HG03103 (cell line): Measurements from ENCODE around the gene RPL38.

Experiments
- ATAC-seq: cut with Tn5 transposase; IDR thresholded peaks from one replicate; pipeline ENCODE4 v1.9.1; 2021; ENCODE audit warnings: low read depth; ENCODE audit not compliant: unreplicated experiment

The RPL38 gene

GRCh38 chr17:74203439-74204240 is at the start of gene RPL38:
Gene RPL38 (plus strand): TSS chr17:74203678. CDS start chr17:74203956, 278 bp downstream.
- ATAC-seq = peak; percentile 66

- ATAC-seq = no peak
Measured at GRCh38 chr17:74153821-74154430, 49.6 kb upstream of the RPL38 start.

GRCh38 chr17:74156878-74157277 is 46.6 kb upstream of the RPL38 start:
- ATAC-seq = no peak

- ATAC-seq = no peak
Measured at GRCh38 chr17:74157366-74157765, 46.1 kb upstream of the RPL38 start.

- no peak for ATAC-seq
Measured at GRCh38 chr17:74158761-74159160, 44.7 kb upstream of the RPL38 start.

GRCh38 chr17:74159226-74159840 is 44.1 kb upstream of the RPL38 start:
- no peak for ATAC-seq

- ATAC-seq = no peak
Measured at GRCh38 chr17:74160656-74161502, 42.6 kb upstream of the RPL38 start.

- ATAC-seq = no peak
Measured at GRCh38 chr17:74161503-74161875, 42.0 kb upstream of the RPL38 start.

GRCh38 chr17:74163271-74163821 is 40.1 kb upstream of the RPL38 start:
- ATAC-seq = no peak

GRCh38 chr17:74163836-74164235 is 39.6 kb upstream of the RPL38 start:
- ATAC-seq = no peak

- ATAC-seq = no peak
Measured at GRCh38 chr17:74164446-74165045, 38.9 kb upstream of the RPL38 start.

GRCh38 chr17:74165797-74166365 is 37.6 kb upstream of the RPL38 start:
- ATAC-seq = no peak

GRCh38 chr17:74170924-74171323 is 32.6 kb upstream of the RPL38 start:
- no peak for ATAC-seq

GRCh38 chr17:74172700-74173099 is 30.8 kb upstream of the RPL38 start:
- ATAC-seq = no peak

GRCh38 chr17:74176546-74177001 is 26.9 kb upstream of the RPL38 start:
- no peak for ATAC-seq

GRCh38 chr17:74177018-74177450 is 26.4 kb upstream of the RPL38 start:
- no peak for ATAC-seq

- ATAC-seq = no peak
Measured at GRCh38 chr17:74179576-74179975, 23.9 kb upstream of the RPL38 start.

- ATAC-seq = no peak
Measured at GRCh38 chr17:74180336-74180735, 23.1 kb upstream of the RPL38 start.

- no peak for ATAC-seq
Measured at GRCh38 chr17:74181341-74181740, 22.1 kb upstream of the RPL38 start.
